Neuronal stem cell (in vitro differentiated cells): ENCODE measurements around the gene NDUFB8.

Experiments
- DNase-seq: peaks from one replicate; pipeline ENCODE4 v3.0.0-alpha.2; 2013; ENCODE audit warnings: low spot score
- H2AFZ ChIP-seq: one replicate; pipeline ENCODE4 v1.6.1; 2013; ENCODE audit warnings: mild to moderate bottlenecking, low read length, inconsistent platforms
- H2AK5ac ChIP-seq: 2 replicates; pipeline ENCODE4 v1.6.1; 2013; ENCODE audit warnings: low read depth, mild to moderate bottlenecking, inconsistent platforms, low read length, moderate library complexity, mixed read lengths
- H2BK120ac ChIP-seq: 2 replicates; pipeline ENCODE4 v1.6.1; 2013; ENCODE audit warnings: low read depth, mild to moderate bottlenecking, inconsistent platforms, low read length, moderate library complexity, mixed read lengths
- H2BK12ac ChIP-seq: one replicate; pipeline ENCODE4 v1.6.1; 2013; ENCODE audit warnings: low read length, inconsistent platforms
- H2BK15ac ChIP-seq: 2 replicates; pipeline ENCODE4 v1.6.1; 2013; ENCODE audit warnings: mild to moderate bottlenecking, low read length, inconsistent platforms, mixed read lengths
- H2BK5ac ChIP-seq: one replicate; pipeline ENCODE4 v1.6.1; 2013; ENCODE audit warnings: inconsistent platforms, mild to moderate bottlenecking, low read length, moderate library complexity
- H3K14ac ChIP-seq: one replicate; pipeline ENCODE4 v1.6.1; 2013; ENCODE audit warnings: low read length, inconsistent platforms
- H3K18ac ChIP-seq: 2 replicates; pipeline ENCODE4 v1.6.1; 2013; ENCODE audit warnings: low read length, inconsistent platforms
- H3K23ac ChIP-seq: 2 replicates; pipeline ENCODE4 v1.6.1; 2013; ENCODE audit warnings: low read depth, mild to moderate bottlenecking, mixed read lengths, low read length, inconsistent platforms; ENCODE audit not compliant: poor library complexity
- H3K27ac ChIP-seq: replicated peaks from 3 replicates; pipeline ENCODE4 v1.5.1; 2013; ENCODE audit warnings: low read length, inconsistent platforms
- H3K27me3 ChIP-seq, 3 experiments: 2 replicates each; pipeline ENCODE4 v1.6.1; 2013; ENCODE audit warnings: low read length in 3 of 3, mild to moderate bottlenecking in 2 of 3, inconsistent platforms in 1 of 3, low read depth in 1 of 3, mixed read lengths in 1 of 3, moderate library complexity in 1 of 3; ENCODE audit not compliant: control insufficient read depth in 3 of 3, insufficient read depth in 3 of 3
- H3K36me3 ChIP-seq, 2 donors: replicated peaks in 1 of 2; 2 replicates each; pipeline ENCODE4 v1.6.1; 2013; ENCODE audit warnings: low read length in 2 of 2; ENCODE audit not compliant: control insufficient read depth in 2 of 2, insufficient read depth in 2 of 2
- H3K4ac ChIP-seq: 2 replicates; pipeline ENCODE4 v1.6.1; 2013; ENCODE audit warnings: inconsistent platforms, mild to moderate bottlenecking, low read length, moderate library complexity
- H3K4me1 ChIP-seq, 2 donors: 1 replicate in 1 of 2; 2 replicates in 1 of 2; pipeline ENCODE4 v1.6.1; 2013; ENCODE audit warnings: low read length in 2 of 2, low read depth in 1 of 2; ENCODE audit not compliant: control insufficient read depth in 2 of 2, insufficient read depth in 1 of 2
- H3K4me2 ChIP-seq: one replicate; pipeline ENCODE4 v1.6.1; 2013; ENCODE audit warnings: mild to moderate bottlenecking, low read length, inconsistent platforms; ENCODE audit not compliant: insufficient read depth, poor library complexity, severe bottlenecking
- H3K4me3 ChIP-seq, 2 donors: 2 replicates each; pipeline ENCODE4 v1.5.1; 2013; ENCODE audit warnings: low read length in 2 of 2, mild to moderate bottlenecking in 2 of 2, inconsistent platforms in 1 of 2, moderate library complexity in 1 of 2
- H3K79me1 ChIP-seq: one replicate; pipeline ENCODE4 v1.6.1; 2013; ENCODE audit warnings: low read depth, mild to moderate bottlenecking, inconsistent platforms, low read length, moderate library complexity
- H3K9ac ChIP-seq: one replicate; pipeline ENCODE4 v1.6.1; 2013; ENCODE audit warnings: mild to moderate bottlenecking, low read depth, low read length, inconsistent platforms; ENCODE audit not compliant: poor library complexity
- H3K9me3 ChIP-seq, 2 donors: replicated peaks in 1 of 2; 2 replicates each; pipeline versions ENCODE3 to v1.6.1; 2013; ENCODE audit warnings: low read length in 2 of 2, mild to moderate bottlenecking in 2 of 2, inconsistent platforms in 1 of 2, low read depth in 1 of 2, mixed read lengths in 1 of 2, moderate library complexity in 1 of 2; ENCODE audit not compliant: control insufficient read depth in 2 of 2, insufficient read depth in 1 of 2
- H4K8ac ChIP-seq: one replicate; pipeline ENCODE4 v1.6.1; 2013; ENCODE audit warnings: low read depth, mild to moderate bottlenecking, inconsistent platforms, low read length, moderate library complexity
- H4K91ac ChIP-seq: one replicate; pipeline ENCODE4 v1.6.1; 2013; ENCODE audit warnings: low read length, low read depth, mild to moderate bottlenecking, inconsistent platforms; ENCODE audit not compliant: poor library complexity
- WGBS, 2 donors: extraction: QIAGEN DNeasy Blood & Tissue Kit; methylation state at CpG; one replicate each; pipeline ENCODE4 v1.1.7; 2013; ENCODE audit warnings: missing lambda C conversion rate in 2 of 2, mixed read lengths in 1 of 2; ENCODE audit not compliant: insufficient read length in 2 of 2, insufficient replicate concordance in 1 of 2; ENCODE audit errors: extremely low coverage in 2 of 2; 5-methylcytosine and 5-hydroxymethylcytosine counted together

NDUFB8 gene

DNA sequence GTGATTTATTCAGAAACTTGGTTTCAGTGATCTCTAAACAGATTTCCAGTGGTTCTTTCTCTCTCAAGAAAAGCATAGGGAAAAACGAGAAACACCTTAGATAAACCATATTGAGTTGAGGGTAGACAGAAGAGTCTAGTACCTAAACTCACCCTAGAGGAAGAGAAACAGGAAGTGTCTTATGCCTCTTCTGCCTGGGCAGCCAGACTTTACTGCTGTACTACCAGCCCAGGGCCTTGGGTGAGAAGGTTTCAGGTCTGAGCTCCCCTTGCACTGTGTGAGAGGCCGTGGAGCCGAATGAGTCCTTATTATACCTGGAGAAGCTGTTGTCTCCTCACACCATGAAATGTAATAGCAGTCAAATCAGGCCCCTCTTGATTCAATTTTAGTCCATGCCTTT lies 24.3 kb upstream of the NDUFB8 start:
- H2BK12ac ChIP-seq = no peak overlapping the region
- WGBS, 2 donors = no CpG with 5 or more reads among the region's 3 CpGs

DNA sequence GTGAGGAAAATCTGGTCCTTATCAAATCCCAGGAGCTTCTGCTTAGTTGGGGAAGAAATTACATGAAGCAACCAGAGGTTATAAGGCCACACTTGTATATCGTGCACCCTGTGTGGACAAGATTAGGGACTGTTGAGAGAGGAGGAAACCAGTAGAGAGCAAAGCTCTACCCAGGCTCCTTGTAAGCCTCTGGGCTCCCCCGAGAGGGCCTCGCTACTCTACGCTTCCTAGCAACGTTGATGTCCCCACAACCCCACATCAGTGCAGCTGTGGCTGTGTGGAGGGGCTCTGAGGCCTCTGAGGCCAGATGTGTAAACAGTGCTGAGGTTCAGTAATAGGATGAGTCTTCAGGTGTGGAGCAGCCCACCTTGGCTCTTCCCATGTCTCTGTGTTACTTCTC lies 22.1 kb upstream of the NDUFB8 start:
- Histone ChIP-seq H2AFZ (no peak overlapping the region), H3K4me3 (no peak overlapping the region), H4K91ac (no peak overlapping the region), H3K9me3 (no peaks in the 10 kb centered on the region), H3K79me1 (no peaks in the 10 kb centered on the region), H3K27ac (no peak overlapping the region), H3K36me3 (peaks cover 42 to 77% of the 10 kb centered on the region in 2 donors), H3K23ac (no peak overlapping the region), H3K9ac (no peak overlapping the region), H2BK120ac (no peak overlapping the region), H3K18ac (no peak overlapping the region), H3K27me3 (no peaks in the 10 kb centered on the region), H3K4me2 (no peak overlapping the region), H3K4me1 (no peaks in the 10 kb centered on the region), H3K14ac (no peak overlapping the region), H2AK5ac (no peak overlapping the region), H2BK5ac (no peak overlapping the region), H3K4ac (no peak overlapping the region), H2BK12ac (no peak overlapping the region), H2BK15ac (no peak overlapping the region), H4K8ac (no peak overlapping the region)
- no peak for DNase-seq
- WGBS, 2 donors = no CpG with 5 or more reads among the region's 5 CpGs

More for the DNA sequence above, 24.3 kb upstream of the NDUFB8 start:
- Histone ChIP-seq H3K79me1 (no peaks in the 10 kb centered on the region), H3K14ac (no peak overlapping the region), H4K8ac (no peak overlapping the region), H3K36me3 (peaks cover 27 to 55% of the 10 kb centered on the region in 2 donors), H3K27me3 (no peaks in the 10 kb centered on the region), H2BK5ac (no peak overlapping the region), H2BK15ac (no peak overlapping the region), H2BK120ac (no peak overlapping the region), H3K9ac (no peak overlapping the region), H3K27ac (no peak overlapping the region), H3K4me1 (no peaks in the 10 kb centered on the region), H3K4me3 (no peak overlapping the region), H4K91ac (no peak overlapping the region), H3K23ac (no peak overlapping the region), H3K4me2 (no peak overlapping the region), H3K9me3 (no peaks in the 10 kb centered on the region), H3K18ac (no peak overlapping the region), H2AFZ (no peak overlapping the region), H2AK5ac (no peak overlapping the region), H3K4ac (no peak overlapping the region)
- no peak for DNase-seq

GRCh38 chr10:100551196-100551595 lies 21.5 kb upstream of the NDUFB8 start:
- Histone ChIP-seq H3K27ac (no peak overlapping the region), H3K79me1 (no peaks in the 10 kb centered on the region), H2BK15ac (no peak overlapping the region), H3K27me3 (no peaks in the 10 kb centered on the region), H2BK5ac (no peak overlapping the region), H3K14ac (no peak overlapping the region), H3K9ac (no peak overlapping the region), H4K8ac (no peak overlapping the region), H3K9me3 (no peaks in the 10 kb centered on the region), H3K36me3 (peaks cover 42 to 77% of the 10 kb centered on the region in 2 donors), H4K91ac (no peak overlapping the region), H2AK5ac (no peak overlapping the region), H2AFZ (no peak overlapping the region), H3K4me2 (no peak overlapping the region), H3K23ac (no peak overlapping the region), H3K18ac (no peak overlapping the region), H3K4ac (no peak overlapping the region), H3K4me1 (no peaks in the 10 kb centered on the region), H3K4me3 (no peak overlapping the region), H2BK120ac (no peak overlapping the region), H2BK12ac (no peak overlapping the region)
- WGBS, 2 donors = no CpG with 5 or more reads among the region's 4 CpGs
- no peak for DNase-seq

- no peak overlapping the region for H3K9ac ChIP-seq
- H2BK15ac ChIP-seq = no peak overlapping the region
- H3K27me3 ChIP-seq = no peaks in the 10 kb centered on the region
- no peaks in the 10 kb centered on the region for H3K4me1 ChIP-seq
- no CpG with 5 or more reads among the region's 5 CpGs for WGBS, 2 donors
- H4K8ac ChIP-seq = no peak overlapping the region
- no peak for DNase-seq
- no peak overlapping the region for H3K14ac ChIP-seq
- H3K4me2 ChIP-seq = no peak overlapping the region
- H3K36me3 ChIP-seq = peaks cover 60 to 97% of the 10 kb centered on the region in 2 donors
- no peaks in the 10 kb centered on the region for H3K79me1 ChIP-seq
- H2BK120ac ChIP-seq = no peak overlapping the region
- H3K4ac ChIP-seq = no peak overlapping the region
- H3K27ac ChIP-seq = no peak overlapping the region
- no peak overlapping the region for H3K23ac ChIP-seq
- no peak overlapping the region for H2AK5ac ChIP-seq
- H2BK12ac ChIP-seq = no peak overlapping the region
- no peak overlapping the region for H3K18ac ChIP-seq
- H3K4me3 ChIP-seq = no peak overlapping the region
- H2BK5ac ChIP-seq = no peak overlapping the region
- H2AFZ ChIP-seq = no peak overlapping the region
- no peaks in the 10 kb centered on the region for H3K9me3 ChIP-seq
- H4K91ac ChIP-seq = no peak overlapping the region
Observed at GRCh38 chr10:100544950-100545349, 15.3 kb upstream of the NDUFB8 start.
